Measurements from ENCODE around the gene TFDP1. TPM values are rescaled to one million over a fixed set of nuclear protein-coding genes. Genes with fewer than 3 reads are reported as not detected.

The TFDP1 gene
- total and polyA plus RNA-seq, 8 donors, result 27.3 to 207 (median 56.3) TPM

DNA sequence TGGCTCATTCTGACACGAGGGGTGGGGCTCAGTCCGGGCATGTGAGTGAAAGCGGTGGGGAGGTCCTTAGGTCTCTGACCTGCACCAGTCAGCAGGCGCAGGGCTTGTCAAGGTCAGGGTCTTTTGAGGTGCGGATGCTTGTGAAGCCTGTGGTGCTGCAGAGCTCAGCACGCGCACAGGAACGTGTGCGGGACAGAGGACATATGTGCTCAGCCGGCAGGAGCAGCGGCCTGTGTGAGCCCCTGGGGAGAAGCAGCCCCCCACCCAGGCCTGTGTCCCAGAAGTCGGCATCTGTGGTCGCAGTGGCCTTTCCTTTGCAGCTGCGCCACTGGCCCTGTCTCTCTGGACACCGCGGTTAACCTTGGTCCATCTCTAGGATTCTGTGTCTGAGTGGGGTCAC is 42.6 kb downstream of the TFDP1 start:
- TF ChIP-seq EP300 (IDR thresholded peaks at IDR 0.05) (no peak), POLR2A (IDR thresholded peaks at IDR 0.05) (no peak), POLR2AphosphoS5 (IDR thresholded peaks at IDR 0.05) (no peak)
- TF ChIP-seq, protein P1, sequence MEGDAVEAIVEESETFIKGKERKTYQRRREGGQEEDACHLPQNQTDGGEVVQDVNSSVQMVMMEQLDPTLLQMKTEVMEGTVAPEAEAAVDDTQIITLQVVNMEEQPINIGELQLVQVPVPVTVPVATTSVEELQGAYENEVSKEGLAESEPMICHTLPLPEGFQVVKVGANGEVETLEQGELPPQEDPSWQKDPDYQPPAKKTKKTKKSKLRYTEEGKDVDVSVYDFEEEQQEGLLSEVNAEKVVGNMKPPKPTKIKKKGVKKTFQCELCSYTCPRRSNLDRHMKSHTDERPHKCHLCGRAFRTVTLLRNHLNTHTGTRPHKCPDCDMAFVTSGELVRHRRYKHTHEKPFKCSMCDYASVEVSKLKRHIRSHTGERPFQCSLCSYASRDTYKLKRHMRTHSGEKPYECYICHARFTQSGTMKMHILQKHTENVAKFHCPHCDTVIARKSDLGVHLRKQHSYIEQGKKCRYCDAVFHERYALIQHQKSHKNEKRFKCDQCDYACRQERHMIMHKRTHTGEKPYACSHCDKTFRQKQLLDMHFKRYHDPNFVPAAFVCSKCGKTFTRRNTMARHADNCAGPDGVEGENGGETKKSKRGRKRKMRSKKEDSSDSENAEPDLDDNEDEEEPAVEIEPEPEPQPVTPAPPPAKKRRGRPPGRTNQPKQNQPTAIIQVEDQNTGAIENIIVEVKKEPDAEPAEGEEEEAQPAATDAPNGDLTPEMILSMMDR (IDR thresholded peaks at IDR 0.05), result no peak
- H3K27me3 ChIP-seq, result no peaks in the 10 kb centered on the region
- no peaks in the 10 kb centered on the region for H3K9me3 ChIP-seq
- no peak overlapping the region for H3K27ac ChIP-seq
- H3K4me1 ChIP-seq, result no peaks in the 10 kb centered on the region
- intact Hi-C loops (cut with DNase I; ENCODE audit: low total_unique reads), result no loop called here
- no peak for DNase-seq
- H3K36me3 ChIP-seq, result peaks cover 15 to 85% (median 76%) of the 10 kb centered on the region in 4 donors
- no peak overlapping the region for H3K4me3 ChIP-seq
- 89 to 92% (median 90%) methylated on average over 16 of the region's 16 CpGs for WGBS, 5 donors

DNA sequence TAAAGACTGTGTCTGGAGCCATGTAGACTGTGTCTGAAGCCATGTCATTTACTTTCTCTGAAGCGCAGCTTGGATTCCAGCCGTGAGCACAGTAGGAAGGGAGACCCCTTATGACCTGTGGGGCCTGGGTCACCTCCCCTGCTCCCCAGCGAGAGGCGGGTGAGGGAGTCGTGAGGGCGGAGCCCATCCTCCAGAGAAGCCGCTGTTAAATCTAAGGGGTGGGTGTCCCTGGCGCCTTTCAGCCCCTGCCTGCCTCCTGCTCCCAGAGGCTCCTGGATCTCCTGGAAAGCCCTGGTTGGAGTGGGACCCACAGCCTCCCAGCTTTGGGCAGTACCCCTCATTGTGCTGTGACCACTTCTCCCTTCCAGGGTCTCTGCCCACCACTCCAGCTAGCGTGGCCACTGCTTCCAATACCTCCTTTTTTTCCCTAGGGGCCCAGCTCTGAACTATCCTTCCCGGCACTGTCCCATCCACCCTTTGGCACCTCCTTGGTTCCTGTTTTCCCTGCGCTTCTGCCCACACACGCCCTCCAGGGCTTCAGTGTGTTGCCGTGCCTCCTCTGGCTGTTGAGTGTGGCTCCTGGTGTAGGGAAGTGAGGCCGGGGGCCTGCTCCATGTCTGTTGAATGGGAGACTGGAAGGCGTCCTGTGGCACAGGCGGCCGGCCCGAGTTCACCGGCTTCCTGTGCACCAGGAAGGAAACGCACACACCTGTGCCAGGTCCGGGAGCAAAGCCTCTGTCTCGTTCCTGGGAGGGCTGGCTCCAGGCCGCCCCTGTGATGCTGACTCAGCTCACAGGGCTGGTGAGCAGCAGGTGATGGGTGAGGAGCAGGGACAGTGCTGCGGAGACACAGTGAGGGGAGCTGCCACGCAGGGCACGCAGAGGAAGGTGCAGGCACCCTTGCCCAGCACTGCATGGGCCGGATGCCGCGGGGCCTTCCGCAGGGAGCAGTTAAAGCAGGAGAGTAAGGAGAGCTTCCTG is 44.0 kb downstream of the TFDP1 start:
- Histone ChIP-seq H3K4me3 (no peak overlapping the region), H3K9me3 (no peaks in the 10 kb centered on the region), H3K4me1 (no peaks in the 10 kb centered on the region), H3K36me3 (peaks cover 17 to 85% (median 77%) of the 10 kb centered on the region in 4 donors), H3K27me3 (no peaks in the 10 kb centered on the region), H3K27ac (no peak overlapping the region)
- intact Hi-C loops (cut with DNase I; ENCODE audit: low total_unique reads), result no loop called here
- TF ChIP-seq, protein P1 (IDR thresholded peaks at IDR 0.05), result no peak
- TF ChIP-seq POLR2A (IDR thresholded peaks at IDR 0.05) (no peak), EP300 (IDR thresholded peaks at IDR 0.05) (no peak), POLR2AphosphoS5 (IDR thresholded peaks at IDR 0.05) (no peak)
- no peak for DNase-seq
- WGBS, 5 donors, result 86 to 88% (median 87%) methylated on average over 27 to 30 of the region's 30 CpGs

DNA sequence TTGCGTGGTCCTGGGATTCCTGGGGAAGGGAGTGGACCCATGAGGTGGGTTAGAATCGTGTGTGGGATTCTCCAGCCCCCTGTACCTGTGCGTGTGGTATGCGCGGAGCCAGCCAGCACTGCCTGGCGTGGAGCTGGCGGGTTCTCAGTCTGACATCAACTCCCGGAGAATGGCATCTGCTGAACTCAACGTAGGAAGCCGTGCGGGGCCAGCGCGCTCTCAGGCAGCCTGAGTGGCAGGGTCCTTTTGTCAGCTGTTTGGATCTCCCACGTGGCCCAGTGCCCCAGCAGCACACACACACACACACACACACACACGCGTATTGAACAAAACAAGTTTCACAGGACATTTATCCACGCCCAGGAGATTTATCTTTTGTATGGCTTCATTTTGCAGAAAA is 45.3 kb downstream of the TFDP1 start:
- Histone ChIP-seq H3K4me3 (no peak overlapping the region), H3K27ac (no peak overlapping the region), H3K27me3 (no peaks in the 10 kb centered on the region), H3K9me3 (no peaks in the 10 kb centered on the region), H3K4me1 (no peaks in the 10 kb centered on the region), H3K36me3 (peaks cover 25 to 88% (median 79%) of the 10 kb centered on the region in 4 donors)
- WGBS, 5 donors, result 84 to 96% (median 89%) methylated on average over 17 of the region's 17 CpGs
- TF ChIP-seq EP300 (IDR thresholded peaks at IDR 0.05) (no peak), POLR2A (IDR thresholded peaks at IDR 0.05) (no peak), POLR2AphosphoS5 (IDR thresholded peaks at IDR 0.05) (no peak)
- TF ChIP-seq, protein P1 (IDR thresholded peaks at IDR 0.05), result no peak
- intact Hi-C loops (cut with DNase I; ENCODE audit: low total_unique reads), result no loop called here
- DNase-seq, result no peak

DNA sequence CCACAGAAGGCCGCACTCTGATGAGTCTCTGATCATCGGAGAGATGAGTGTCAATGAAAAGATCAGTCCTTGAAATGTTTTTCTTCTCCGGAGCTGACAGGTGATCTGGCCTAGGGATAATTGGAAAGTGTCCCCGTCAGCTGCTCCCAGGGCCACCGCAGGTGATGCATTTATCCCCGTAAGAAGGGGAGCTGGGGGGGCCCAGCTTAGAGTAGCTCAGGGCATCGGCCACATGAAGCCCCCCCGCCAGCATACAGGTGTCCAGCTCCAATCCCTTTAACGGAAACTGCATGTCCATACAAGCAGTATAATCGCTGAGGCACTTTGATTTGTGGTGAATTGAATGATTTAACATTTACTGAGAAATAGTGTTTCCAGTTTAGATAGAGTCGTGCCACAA is 45.7 kb downstream of the TFDP1 start:
- no peak for DNase-seq
- intact Hi-C loops (cut with DNase I; ENCODE audit: low total_unique reads), result no loop called here
- no peaks in the 10 kb centered on the region for H3K27me3 ChIP-seq
- no peaks in the 10 kb centered on the region for H3K9me3 ChIP-seq
- no peak overlapping the region for H3K27ac ChIP-seq
- TF ChIP-seq, protein P1 (IDR thresholded peaks at IDR 0.05), result no peak
- no peak for TF ChIP-seq POLR2A (IDR thresholded peaks at IDR 0.05)
- no peak for TF ChIP-seq EP300 (IDR thresholded peaks at IDR 0.05)
- TF ChIP-seq POLR2AphosphoS5 (IDR thresholded peaks at IDR 0.05), result no peak
- H3K4me1 ChIP-seq, result no peaks in the 10 kb centered on the region
- 85 to 94% (median 93%) methylated on average over 11 of the region's 11 CpGs for whole genome bisulfite sequencing, 5 donors
- H3K36me3 ChIP-seq, result peaks cover 28 to 92% (median 83%) of the 10 kb centered on the region in 4 donors
- H3K4me3 ChIP-seq, result no peak overlapping the region
